Measurements from ENCODE around the gene SUPT3H.

The SUPT3H gene

DNA sequence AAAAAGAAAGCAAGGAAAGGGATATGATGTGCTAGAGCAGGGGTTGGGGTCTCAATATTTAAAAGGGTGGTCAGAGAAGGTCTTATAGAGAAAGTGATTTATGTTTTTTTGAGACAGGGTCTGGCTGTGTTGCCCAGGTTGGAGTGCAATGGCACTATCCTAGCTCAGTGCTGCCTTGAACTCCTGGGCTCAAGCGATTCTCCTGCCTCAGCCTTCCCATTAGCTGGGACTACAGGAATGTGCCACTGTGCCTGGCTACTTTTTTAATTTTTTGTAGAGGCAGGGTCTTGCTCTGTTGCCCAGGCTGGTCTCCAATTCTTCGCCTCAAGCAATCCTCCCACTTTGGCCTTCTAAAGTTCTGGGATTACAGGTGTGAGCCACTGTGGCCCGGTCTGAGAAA lies 557.0 kb downstream of the SUPT3H start:
- no peak for DNase-seq

DNA sequence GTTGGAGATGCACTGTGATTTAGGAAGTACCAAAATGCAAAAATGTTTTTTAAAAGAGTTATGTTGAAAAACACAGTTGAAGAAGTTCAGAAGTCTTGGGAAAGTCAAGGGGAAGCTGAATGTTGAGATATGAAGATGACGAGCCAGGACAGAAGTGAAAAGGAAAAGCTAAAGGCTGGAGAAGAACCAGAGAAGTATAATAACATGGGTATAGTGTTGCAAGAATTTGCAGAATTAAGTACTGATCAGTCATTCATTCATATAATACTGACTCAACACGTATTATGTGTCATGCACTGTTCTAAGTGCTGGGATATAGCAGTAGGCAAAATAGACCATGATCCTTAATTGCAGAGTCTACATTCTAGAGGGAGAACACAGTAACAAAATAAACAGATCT lies 557.4 kb downstream of the SUPT3H start:
- DNase-seq, result no peak

DNA sequence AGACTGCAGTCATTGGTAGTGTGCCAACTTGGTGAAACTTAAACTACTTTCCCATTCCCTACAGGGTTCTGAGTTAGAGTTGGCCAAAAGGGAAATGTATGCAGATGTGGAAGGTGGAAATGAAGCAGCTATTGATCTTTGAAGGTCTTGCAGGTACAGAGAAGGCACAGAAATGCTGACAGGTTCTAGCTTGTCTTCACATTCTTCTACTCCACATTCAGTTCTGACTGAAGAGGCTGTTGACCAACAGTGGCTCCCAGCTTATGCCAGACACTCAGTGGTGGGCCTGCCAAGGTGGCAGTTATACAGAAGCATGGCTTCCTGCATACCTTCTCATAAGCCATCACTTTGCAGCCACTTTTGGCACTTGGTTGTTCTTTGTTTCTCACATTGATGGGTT lies 566.3 kb downstream of the SUPT3H start:
- no peak for DNase-seq

DNA sequence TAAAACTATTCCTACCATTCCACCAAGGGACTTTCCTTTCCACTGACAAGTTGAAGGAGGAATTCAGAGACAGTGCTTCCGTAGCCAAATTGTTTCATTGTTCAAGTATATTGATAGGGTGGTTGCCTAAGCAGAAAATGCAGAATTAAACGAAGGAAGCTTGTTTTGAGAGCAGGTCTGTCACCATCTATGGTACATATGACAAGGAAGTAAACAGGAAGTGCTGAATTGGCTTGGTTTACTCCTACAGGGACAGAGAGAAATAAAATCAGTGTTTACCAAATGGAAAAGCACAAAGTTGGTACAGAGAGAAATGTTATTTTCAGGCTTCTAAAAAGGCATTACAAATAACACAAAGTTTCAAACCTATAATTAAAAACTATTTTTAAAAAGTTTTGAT lies 568.5 kb downstream of the SUPT3H start:
- DNase-seq, result no peak

DNA sequence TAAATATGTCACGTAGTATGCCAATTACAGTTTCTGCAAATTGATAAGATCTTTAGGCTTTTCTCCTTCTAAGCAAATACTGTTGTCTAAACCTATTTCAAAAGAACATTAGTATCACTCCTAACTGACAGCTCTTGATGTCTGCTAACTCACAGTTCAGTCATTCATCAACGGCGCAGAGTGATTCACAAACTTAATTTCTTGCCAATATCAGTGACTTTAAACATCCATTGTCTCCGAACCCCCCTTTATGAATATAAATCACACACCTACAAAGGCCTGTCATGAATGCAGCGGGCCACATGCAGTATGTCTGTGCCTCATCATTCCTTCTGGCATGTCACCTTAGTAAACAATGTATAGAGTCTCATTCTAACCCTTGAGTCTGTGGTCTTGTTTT lies 569.6 kb downstream of the SUPT3H start:
- DNase-seq, result no peak

DNA sequence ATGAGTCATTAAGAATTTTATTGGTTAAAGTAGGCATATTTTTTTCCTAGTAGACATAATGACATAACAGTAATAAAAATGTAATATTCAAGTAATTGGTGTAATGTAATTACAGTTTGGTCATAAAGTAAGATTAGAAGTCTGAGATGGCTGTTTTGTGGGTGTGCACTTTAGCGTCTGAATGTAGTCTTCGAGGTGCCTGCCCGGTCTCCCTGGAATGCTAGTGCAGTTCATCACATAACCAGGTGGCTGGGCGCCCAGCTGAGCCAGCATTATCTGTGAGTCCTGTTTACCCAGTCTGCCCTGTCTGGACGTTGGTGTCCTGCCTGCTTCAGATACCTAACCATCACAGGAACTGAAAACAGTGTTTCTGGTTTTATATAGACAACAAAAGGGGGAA lies 571.1 kb downstream of the SUPT3H start:
- no peak for DNase-seq

DNA sequence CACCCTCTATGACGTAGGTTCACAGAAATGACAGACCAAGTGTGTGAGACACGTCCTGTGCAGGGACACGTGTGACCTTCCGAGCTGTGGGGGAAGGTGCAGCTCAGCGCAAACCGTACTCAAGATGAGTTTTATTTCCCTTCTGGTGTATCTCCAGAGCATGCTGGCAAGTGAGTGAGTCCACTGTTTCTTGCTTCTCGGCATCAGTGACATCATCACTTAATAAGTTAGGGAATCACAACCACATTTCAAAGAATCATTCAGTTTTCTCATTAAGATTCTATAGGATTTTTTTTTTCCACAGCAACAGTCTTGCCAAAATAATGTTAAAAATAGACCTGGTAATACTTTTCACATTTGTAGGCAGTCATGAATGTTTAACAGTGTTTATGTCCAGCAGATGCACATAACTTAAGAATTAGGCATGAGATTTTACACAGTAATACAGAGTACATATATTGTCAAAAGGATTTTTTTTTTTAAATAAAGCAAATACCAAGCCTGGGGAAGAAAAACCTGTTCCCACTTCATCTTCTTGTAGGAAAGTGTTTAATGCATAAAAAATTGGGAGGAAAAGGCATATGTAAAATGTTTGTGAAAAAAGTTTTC lies 572.4 kb downstream of the SUPT3H start:
- no peak for DNase-seq

DNA sequence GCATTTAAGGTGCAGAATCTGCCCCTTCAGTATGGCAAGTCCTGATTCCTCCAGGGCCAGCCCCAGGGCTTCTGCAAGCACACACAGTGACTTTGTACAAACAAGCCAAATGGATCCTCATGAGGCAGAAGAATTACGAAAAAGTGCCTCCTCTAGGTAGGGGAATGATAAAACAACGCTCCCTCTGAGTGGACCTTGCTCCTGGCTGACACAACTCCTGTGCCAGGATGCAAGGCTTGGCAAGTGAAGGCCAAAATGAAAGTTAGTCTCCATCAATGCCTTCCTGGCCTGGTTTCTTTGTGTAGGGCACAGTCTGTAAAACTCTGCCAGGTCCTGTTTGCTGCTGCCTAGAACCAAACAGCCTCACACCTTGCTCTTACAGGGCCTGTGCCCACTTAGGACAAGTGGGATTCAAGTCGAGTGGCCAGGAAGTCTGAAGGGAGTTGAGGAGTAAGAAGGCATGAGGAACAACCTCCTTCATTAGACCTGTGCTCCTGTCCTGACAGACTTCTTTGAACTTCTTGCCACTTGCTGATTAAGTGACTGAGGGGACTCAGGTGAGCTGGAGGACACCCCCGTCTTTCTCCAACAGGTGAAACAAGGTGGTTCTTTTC lies 573.1 kb downstream of the SUPT3H start:
- DNase-seq, result no peak

DNA sequence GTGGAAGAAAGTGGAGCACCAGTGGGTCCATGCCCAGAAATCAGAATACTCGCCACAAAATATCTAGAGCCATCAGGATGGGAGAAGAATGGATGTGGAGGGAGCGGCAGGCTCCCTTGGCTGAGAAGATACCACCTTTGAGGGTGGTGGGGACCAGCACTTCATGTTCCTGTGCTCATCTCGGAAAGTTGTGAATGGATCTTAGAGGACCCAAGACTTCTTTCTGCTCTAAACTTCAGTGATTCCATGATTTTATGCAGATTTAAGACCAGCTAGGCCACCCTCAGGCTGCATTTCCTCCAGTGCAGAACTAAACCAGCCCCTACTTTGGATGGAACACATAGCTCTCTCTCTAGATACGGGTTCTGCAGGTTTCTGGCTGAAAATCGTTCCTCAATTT lies 573.7 kb downstream of the SUPT3H start:
- DNase-seq, result no peak

DNA sequence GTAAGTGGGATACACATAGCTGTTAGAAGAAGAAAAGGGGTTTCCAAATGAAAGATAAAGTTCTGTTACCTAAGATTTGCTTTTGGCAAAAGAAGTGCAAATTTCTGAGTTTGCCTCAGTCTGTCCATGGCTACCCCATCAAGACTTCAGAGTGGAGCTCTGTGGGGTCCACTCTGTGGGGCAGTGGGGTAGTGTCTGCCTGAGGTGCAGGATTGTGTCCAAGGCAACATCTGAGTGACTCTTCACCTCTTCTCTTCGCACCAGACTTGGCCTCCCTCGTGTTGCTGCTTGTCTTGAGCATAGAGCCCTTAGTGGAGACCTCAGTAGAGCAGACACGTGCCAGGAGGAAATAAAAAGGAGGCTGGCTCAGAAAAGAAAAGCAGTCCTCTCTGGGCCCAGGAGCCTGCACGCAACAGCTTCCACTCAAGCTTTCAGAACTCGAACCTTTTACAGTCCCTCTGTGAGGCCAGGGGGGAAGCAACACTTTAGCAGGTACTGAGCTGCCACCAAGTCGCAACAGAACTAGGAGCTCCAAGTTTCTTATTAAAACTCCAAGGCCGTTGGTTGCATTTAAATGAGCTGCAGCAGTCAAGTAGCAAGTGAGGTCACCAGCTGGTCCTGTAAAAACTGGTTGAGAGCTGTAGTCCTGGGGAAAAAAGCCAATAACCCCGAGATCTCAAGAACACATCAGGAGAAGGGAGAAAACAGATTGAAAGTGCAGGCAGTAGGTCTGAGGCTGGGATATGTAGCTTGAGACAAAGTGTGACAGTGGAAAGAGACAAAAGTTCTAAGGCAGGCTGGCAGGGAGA lies 576.7 kb downstream of the SUPT3H start:
- no peak for DNase-seq

DNA sequence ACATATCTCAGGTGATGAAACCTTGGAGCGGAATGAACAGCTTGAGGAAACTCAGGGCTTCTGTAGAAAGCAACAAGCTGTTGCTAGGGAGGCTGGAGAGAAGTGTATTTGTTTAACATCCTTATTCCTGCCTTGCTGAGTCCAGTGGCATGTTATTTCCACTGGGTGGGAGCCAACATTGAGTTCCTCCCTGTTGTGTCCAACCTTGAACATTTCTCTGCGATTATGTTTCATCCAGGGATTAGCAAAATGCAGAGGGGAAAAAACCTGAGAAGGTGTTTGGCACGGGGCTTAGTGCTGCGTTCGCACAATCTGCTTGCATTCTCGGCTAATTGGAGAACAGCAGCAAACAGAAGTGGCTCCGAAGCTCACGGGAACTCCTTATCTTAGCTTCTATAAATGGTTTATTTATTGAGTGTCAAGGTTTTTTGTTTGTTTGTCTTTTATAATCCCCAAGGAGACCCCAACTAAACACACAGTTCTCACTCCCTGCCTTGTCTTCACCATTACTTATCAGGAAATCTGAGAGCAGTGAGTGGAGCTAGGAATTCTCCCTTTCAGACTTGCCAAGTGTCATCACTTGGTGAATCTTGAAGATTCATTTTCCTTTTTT lies 577.5 kb downstream of the SUPT3H start:
- peak; percentile 80 for DNase-seq

DNA sequence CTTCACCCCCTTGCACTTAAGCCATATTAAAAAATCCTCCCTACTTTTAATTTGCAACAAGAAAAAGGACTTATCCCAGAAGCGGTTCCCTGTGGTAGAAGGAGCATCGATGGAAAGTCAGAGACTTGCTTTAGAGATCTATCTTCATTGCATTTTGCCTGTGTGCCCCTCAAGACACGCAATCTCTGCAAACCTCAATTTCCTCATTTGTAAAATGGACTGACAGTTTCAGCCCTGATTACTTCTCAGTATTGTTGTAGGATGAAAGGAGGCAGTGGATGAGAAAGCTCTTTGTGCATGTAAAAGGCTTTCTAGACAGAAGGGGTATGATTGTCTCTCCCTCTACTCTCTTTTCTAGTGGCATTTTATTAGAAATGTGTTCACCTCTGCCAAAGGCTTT lies 580.0 kb downstream of the SUPT3H start:
- DNase-seq, result no peak

DNA sequence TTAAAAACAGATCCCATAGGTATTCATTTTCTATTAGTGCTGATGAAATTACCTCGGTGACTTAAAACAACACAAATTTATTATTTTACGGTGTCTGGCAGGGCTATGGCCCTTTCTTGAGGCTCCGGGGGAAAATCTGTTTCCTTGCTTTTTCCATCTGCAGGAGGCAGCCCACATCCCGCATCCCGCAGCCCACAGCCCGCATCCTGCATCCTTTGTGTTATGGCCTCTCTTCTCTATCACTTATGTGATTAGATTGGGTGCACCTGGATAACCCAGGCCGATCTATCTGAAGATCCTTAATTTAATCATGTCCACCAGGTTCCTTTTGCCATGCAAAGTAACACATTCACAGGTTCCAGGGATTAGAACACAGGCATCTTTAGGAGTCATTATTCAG lies 582.4 kb downstream of the SUPT3H start:
- DNase-seq, result no peak

DNA sequence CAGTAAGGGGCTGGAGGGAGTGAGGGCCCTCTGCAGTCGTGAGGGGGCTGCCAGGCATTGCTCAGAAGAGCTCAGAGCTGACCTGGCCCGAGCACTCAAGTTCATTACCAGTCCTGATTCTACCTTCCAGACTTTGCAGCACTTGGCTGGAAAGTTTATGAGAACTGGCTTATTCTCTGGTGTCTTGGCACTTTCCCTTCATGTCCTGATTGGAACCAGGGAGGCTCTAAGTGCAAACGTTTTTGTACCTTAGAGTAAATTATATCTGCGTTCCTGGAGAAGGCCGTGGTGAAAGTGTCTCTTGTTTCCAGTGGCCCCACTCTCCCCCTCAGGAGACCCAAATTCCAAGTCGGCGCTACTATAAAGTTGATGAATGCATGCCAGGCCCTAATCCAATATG lies 587.9 kb downstream of the SUPT3H start:
- DNase-seq, result no peak

DNA sequence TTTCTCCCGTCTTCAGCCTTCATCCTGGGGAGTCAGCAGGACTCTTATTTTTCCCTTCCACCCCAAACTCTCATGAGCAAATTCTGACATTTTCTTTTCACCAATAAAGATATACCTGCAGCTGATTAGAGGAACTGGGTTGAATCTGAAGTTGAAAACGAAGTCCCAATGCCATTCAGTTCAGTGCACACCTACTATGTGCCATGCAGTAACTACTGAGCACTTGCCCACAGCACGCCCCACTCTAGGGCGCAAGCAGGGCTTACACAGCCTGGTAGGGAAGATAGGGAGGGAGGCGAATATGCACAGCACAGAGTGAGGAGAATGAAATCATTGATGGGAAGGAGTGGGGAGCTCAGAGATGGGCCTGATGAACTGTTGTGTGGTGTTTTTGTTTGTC lies 588.7 kb downstream of the SUPT3H start:
- DNase-seq, result no peak

DNA sequence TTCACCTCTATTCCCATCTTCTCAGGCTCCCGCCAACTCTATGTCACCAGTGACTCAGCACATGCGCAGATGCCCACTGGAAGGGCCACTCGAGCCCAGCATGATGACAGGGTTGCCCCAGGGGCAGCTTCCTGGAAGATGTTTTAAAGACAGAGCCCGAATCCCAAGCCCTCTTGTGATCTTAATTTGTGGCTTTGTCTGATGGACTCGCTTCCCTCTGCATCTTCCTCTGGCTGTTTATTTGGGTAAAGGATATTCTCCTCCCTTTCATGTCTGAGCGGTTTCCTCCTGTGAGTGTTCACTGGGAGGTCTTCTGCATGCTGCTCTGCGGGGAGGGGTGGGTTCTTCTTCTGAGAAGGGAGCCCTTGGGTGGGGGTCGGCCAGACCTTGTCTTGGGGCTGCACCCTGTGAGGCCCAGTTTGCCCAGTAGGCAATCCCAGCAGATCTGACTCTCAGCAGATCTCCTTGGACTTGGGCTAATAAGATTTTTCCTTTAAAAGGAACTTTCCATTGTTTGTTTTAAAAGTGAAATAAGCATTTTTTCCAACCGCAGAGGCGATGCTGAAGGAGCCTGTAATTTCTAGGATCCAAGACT lies 589.2 kb downstream of the SUPT3H start:
- no peak for DNase-seq

DNA sequence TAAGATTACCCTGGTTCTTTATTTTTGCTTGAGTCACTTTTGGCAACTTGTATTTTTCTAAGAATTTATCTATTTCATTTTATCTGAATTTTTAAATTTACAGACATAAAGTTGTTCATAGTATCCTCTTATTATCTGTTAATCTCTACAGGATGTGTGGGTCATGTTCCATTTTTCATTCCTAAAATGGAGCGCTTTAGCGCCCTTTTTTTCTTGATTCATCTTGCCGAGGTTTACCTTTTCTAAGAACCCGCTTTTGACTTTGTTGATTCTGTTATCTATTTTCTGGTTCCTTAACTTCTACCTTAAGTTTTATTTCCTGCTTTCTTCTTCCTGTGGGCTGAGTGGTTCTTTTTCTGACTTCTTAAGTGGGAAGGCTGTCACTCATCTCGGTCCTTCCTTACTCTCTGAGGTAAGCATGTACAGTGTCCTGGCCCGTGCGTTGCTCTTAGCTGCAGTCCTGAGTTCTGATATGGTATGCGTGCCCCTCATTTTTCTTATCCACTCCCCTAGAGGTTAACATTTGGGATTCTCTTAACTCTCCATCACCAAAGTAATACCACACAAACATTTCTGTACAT lies 590.4 kb downstream of the SUPT3H start:
- no peak for DNase-seq

DNA sequence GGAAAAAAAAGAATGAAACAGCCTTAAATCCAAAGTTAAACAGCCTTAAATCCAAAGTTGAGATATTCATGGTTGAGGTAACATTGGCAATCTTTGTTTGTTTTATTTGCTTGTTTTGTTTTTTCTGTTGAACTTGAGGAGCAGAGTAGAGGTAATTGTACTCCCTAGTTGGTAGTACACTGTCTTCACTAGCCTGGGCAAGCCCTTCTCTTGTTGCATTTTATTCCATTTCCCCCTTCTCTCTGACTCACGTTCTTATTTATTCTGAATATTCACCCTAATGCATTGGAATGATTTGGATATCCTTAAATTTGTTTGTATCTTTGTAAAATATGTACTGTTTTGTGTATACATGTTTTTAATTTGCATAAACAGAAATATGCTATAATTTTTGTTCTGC lies 592.6 kb downstream of the SUPT3H start:
- DNase-seq, result no peak

DNA sequence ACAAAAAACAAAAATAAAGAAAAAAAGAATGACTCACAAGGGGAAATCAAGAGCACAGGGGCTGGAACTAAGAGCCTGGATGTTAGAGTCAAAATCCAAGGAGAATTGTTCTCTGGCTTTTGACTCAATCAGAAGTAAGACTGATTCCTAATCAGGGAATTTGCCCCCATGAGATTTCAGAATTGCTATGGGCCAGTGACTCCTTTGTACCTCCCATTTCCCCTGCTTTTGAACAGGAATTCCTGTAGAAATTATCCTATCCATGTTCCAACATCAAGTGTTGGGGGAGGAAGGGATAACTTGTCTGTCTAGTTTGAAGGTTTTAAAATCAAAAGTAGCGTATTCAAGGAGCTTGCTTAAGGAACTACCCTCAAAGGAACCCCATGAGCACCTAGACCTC lies 593.5 kb downstream of the SUPT3H start:
- no peak for DNase-seq

DNA sequence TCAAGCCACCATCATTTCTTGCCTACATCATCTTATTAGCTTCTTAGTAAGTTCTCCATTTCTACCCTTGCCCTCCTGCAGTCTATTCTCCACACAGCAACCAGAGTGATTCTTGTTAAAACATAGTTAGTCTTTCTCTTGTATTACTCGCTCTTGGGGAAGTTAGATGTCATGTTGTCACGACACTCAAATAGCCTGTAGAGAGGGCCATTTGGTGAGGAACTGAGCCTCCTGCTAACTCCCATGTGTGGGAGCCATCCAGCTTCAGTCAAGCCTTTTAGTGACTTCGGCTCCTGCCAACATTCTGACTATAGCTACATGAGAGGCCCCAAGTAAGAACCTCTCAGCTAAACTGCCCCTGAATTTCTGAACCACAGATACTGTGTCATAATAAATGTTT lies 594.8 kb downstream of the SUPT3H start:
- DNase-seq, result no peak

DNA sequence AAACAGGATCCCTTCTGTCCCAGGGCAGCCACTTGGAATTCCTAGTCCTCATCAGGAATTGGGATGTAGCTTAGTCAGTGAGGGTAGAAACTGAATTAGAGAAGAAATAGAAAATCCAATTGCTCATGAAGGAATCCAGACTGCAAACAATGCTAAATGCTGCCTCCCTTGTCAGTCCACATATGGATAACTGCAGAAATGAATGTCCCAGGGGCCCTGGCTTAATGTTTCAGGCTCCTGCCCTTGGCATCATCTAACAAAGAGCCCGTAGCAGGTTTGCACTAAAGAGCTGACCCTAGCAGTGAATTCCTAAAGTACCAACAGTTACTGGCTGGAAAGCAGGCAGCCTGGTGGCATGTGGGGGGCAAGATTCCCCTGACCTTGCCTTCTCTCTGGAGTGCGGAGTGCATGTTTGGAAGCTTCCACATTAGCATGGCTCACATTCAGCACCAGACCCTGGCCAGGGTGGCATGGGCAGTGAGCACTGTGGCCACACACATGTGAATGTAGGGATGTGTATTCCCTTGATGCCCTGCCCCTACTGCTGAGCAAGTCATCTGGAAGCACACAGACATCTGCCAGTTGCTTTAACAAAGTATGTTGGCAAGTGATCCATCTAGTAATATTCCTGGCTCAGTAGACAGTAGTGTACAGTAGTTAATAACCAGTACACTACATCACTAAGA lies 595.7 kb downstream of the SUPT3H start:
- DNase-seq, result no peak

DNA sequence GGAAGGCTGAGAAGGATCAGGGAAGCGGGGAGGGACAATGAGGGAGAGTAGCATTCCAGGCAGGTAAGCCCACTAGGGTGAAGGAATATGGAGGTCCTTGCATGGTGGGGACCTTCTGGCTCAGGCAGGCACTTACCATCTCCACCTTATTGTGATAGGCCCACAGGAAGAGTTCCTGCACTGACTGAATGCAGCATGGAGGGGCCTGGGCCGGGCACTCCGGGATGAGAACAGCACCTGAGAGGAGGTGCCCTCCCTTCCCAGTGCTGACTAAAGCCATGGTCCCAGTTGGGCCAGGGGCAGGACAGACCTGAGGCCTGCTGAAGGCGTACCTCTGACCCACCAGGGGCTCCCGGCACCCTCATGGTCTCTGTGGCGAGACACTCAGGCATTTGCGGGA lies 597.6 kb downstream of the SUPT3H start:
- no peak for DNase-seq
